Right ventricle myocardium inferior (tissue), 1 donor: ENCODE measurements around the gene GUCY2C. TPM values are rescaled to one million over a fixed set of nuclear protein-coding genes. Genes with fewer than 3 reads are reported as not detected.

Experiments
- ATAC-seq: fragments of 200-7000 bp; cut with Tn5 transposase; one replicate; pipeline ENCODE4 v1.9.1; 2020; ENCODE audit warnings: mild to moderate bottlenecking, moderate library complexity
- DNase-seq: peaks from one replicate; pipeline ENCODE4 v3.0.0; 2021; ENCODE audit errors: missing footprints
- intact Hi-C: fragments of 100-400 bp; cut with DNase I; formaldehyde crosslinking; loops from one replicate; pipeline ENCODE4 v1.11.0; 2022
- total RNA-seq: library from RNA; stranded (reverse); fragmentation: NEBNext Ultra II Directional; extraction: Animal tissue kit (Norgen Biotek cat#: 25700); gene quantifications from one replicate; pipeline ENCODE4 v1.2.1, GENCODE V29; 2021
- donor health status: DM: no; HTN: yes; CAD: no; lungs with severe emphysema.

Gene GUCY2C
- total RNA-seq, 1 donor from 2014 or later = not detected

- intact Hi-C loops = no loop called here
- DNase-seq (no peak), ATAC-seq (no peak)
Observed at GRCh38 chr12:14597480-14597879, 98.9 kb downstream of the GUCY2C start.

GRCh38 chr12:14591719-14592118 is 104.7 kb downstream of the GUCY2C start:
- intact Hi-C loops = no loop called here
- DNase-seq = no peak
- no peak for ATAC-seq

- intact Hi-C loops = no loop called here
- DNase-seq = no peak
- ATAC-seq = no peak
Observed at GRCh38 chr12:14589169-14590004, 107.0 kb downstream of the GUCY2C start.

GRCh38 chr12:14588571-14588970 is 107.8 kb downstream of the GUCY2C start:
- intact Hi-C loops = no loop called here
- no peak for DNase-seq
- ATAC-seq = no peak

GRCh38 chr12:14578646-14579045 is 117.8 kb downstream of the GUCY2C start:
- no peak for ATAC-seq
- intact Hi-C loops = no loop called here
- DNase-seq = no peak

GRCh38 chr12:14577344-14577743 is 119.1 kb downstream of the GUCY2C start:
- intact Hi-C loops = no loop called here
- no peak for ATAC-seq
- no peak for DNase-seq

GRCh38 chr12:14576896-14577295 is 119.5 kb downstream of the GUCY2C start:
- intact Hi-C loops = no loop called here
- no peak for DNase-seq

GRCh38 chr12:14575585-14575984 is 120.8 kb downstream of the GUCY2C start:
- ATAC-seq = no peak
- intact Hi-C loops = no loop called here

More at GRCh38 chr12:14576896-14577295, 119.5 kb downstream of the GUCY2C start:
- ATAC-seq = no peak

GRCh38 chr12:14573118-14573517 is 123.3 kb downstream of the GUCY2C start:
- DNase-seq (no peak), ATAC-seq (peak; percentile 42)
- intact Hi-C loops = no loop called here

More at GRCh38 chr12:14575585-14575984, 120.8 kb downstream of the GUCY2C start:
- no peak for DNase-seq

- ATAC-seq = no peak
- intact Hi-C loops = no loop called here
- no peak for DNase-seq
Observed at GRCh38 chr12:14572401-14572800, 124.0 kb downstream of the GUCY2C start.

- ATAC-seq = no peak
- intact Hi-C loops = no loop called here
- no peak for DNase-seq
Observed at GRCh38 chr12:14571779-14572178, 124.6 kb downstream of the GUCY2C start.

- intact Hi-C loops = no loop called here
- DNase-seq (no peak), ATAC-seq (no peak)
Observed at GRCh38 chr12:14570231-14570630, 126.2 kb downstream of the GUCY2C start.

GRCh38 chr12:14567351-14568162 is 128.8 kb downstream of the GUCY2C start, which contains the start of gene PLBD1:
TSS of gene PLBD1 (minus strand) at chr12:14567883. CDS start at chr12:14567696, 187 bp downstream.
- DNase-seq (peak; percentile 93), ATAC-seq (peak; percentile 92)
- intact Hi-C loops = loop anchor here (5.0 to 10.0 kb wide), 2 partner anchors 45 to 203 kb away; partner anchors contain the start of gene ATF7IP

- intact Hi-C loops = loop anchor here (10.0 kb wide), 1 partner anchor 200 kb away; the partner anchor contains the start of gene ATF7IP
- no peak for DNase-seq
- no peak for ATAC-seq
Observed at GRCh38 chr12:14564336-14564959, 132.0 kb downstream of the GUCY2C start.

- ATAC-seq (no peak), DNase-seq (no peak)
- intact Hi-C loops = loop anchor here (10.0 kb wide), 1 partner anchor 198 kb away; the partner anchor contains the start of gene ATF7IP
Observed at GRCh38 chr12:14563046-14563445, 133.4 kb downstream of the GUCY2C start.
